HepG2 (cell line): ENCODE results near the gene PGK1. TPM values are rescaled to one million over a fixed set of nuclear protein-coding genes. Genes with fewer than 3 reads are reported as not detected.
"Not testable (repeated sequence)": the region's sequence is repeated elsewhere in the genome, so short reads cannot be mapped to it uniquely, and the experiment has no call there.

ENCODE experiments used
- ATAC-seq: fragments of 200-7000 bp; cut with Tn5 transposase; 3 replicates; pipeline ENCODE4 v1.9.1; 2020; ENCODE audit warnings: mild to moderate bottlenecking, moderate library complexity
- BruUV-seq: library from RNA; stranded (reverse); fragments of 400-500 nt; replicated peaks from 2 replicates; lab custom pipeline; 2021; lab: Mats Ljungman, UMichigan
- CTCF ChIA-PET: fragments of 300-600 bp; formaldehyde crosslinking; extraction: SDS; loops from one replicate; lab custom pipeline; 2021; ENCODE audit warnings: low total read pairs, inconsistent platforms, low intra/inter-chr PET ratio; lab: Yijun Ruan, JAX
- POLR2A ChIA-PET: fragments of 350-600 bp; sonication (Branson Sonifier 250); formaldehyde crosslinking; loops from one replicate; lab custom pipeline; 2020; ENCODE audit warnings: antibody characterized with exemption, inconsistent platforms; lab: Yijun Ruan, JAX
- DNase-seq: peaks from one replicate; pipeline ENCODE4 v3.0.0-alpha.2; 2015; ENCODE audit warnings: low spot score
- FAIRE-seq: peaks from 3 replicates; lab custom pipeline; 2011; peaks lifted over from hg19 to GRCh38; lab: Jason Lieb, UNC
- H2AFZ ChIP-seq: one replicate; pipeline ENCODE4 v1.6.1; 2011; ENCODE audit warnings: low read length, inconsistent platforms
- H3K27ac ChIP-seq: fragments of 300-600 bp; 3 replicates; pipeline ENCODE4 v1.8.0; 2011; ENCODE audit warnings: mixed run types, mild to moderate bottlenecking, mixed read lengths, low read length, inconsistent platforms; ENCODE audit not compliant: insufficient read depth; ENCODE audit errors: extremely low read length
- H3K27me3 ChIP-seq, 2 experiments: fragments of 200-600 bp in 1 of 2; 2 replicates in 1 of 2; 3 replicates in 1 of 2; pipeline versions ENCODE4 v1.6.0 to v1.8.0; 2011; ENCODE audit warnings: low read length in 2 of 2, mild to moderate bottlenecking in 2 of 2, moderate library complexity in 2 of 2, inconsistent platforms in 1 of 2; ENCODE audit not compliant: insufficient read depth in 2 of 2, control insufficient read depth in 1 of 2
- H3K36me3 ChIP-seq, 2 experiments: fragments of 200-600 bp in 1 of 2; replicated peaks in 1 of 2; 2 replicates in 1 of 2; 3 replicates in 1 of 2; pipeline versions ENCODE4 v1.5.1 to v1.8.0; 2011; ENCODE audit warnings: low read length in 2 of 2, inconsistent platforms in 1 of 2; ENCODE audit not compliant: insufficient read depth in 2 of 2, control insufficient read depth in 1 of 2
- H3K4me1 ChIP-seq: 2 replicates; pipeline ENCODE4 v1.5.1; 2012; ENCODE audit warnings: low read length, inconsistent platforms; ENCODE audit not compliant: insufficient read depth
- H3K4me2 ChIP-seq: 2 replicates; pipeline ENCODE4 v1.6.0; 2011; ENCODE audit warnings: low read depth, low read length, inconsistent platforms
- H3K4me3 ChIP-seq, 3 experiments: fragments of 200-600 bp in 1 of 3; sonication (generic), shearing (Covaris generic) in 1 of 3; replicated peaks in 1 of 3; 2 replicates each; pipeline ENCODE4 v1.5.1; 2011 to 2016; ENCODE audit warnings: low read length in 3 of 3, inconsistent platforms in 2 of 3, low read depth in 2 of 3, mild to moderate bottlenecking in 2 of 3, control low read depth in 1 of 3, mixed read lengths in 1 of 3; ENCODE audit not compliant: insufficient read depth in 1 of 3
- H3K79me2 ChIP-seq: one replicate; pipeline ENCODE4 v1.6.1; 2011; ENCODE audit warnings: low read length, inconsistent platforms; ENCODE audit not compliant: insufficient read depth
- H3K9ac ChIP-seq: 2 replicates; pipeline ENCODE4 v1.6.0; 2011; ENCODE audit warnings: mild to moderate bottlenecking, low read depth, low read length, inconsistent platforms; ENCODE audit not compliant: insufficient read depth
- H3K9me3 ChIP-seq: 2 replicates; pipeline ENCODE4 v1.5.1; 2012; ENCODE audit warnings: mild to moderate bottlenecking, low read length
- H4K20me1 ChIP-seq: 2 replicates; pipeline ENCODE4 v1.6.0; 2011; ENCODE audit warnings: inconsistent platforms, mild to moderate bottlenecking, low read length, moderate library complexity; ENCODE audit not compliant: insufficient read depth
- ATM ChIP-seq: fragments of 450-650 bp; IDR thresholded peaks from 2 replicates; pipeline ENCODE4 v1.7.1; 2017; ENCODE audit warnings: mild to moderate bottlenecking, borderline replicate concordance
- EEA1 ChIP-seq: sonication (generic); formaldehyde crosslinking; IDR thresholded peaks from 2 replicates; pipeline ENCODE4 v1.5.1; 2020; ENCODE audit warnings: mild to moderate bottlenecking, missing genetic modification reagents, borderline replicate concordance
- SP2 ChIP-seq: sonication (generic); formaldehyde crosslinking; IDR thresholded peaks from 2 replicates; pipeline ENCODE4 v1.5.1; 2020; ENCODE audit warnings: mild to moderate bottlenecking, missing genetic modification reagents
- ZBTB7A ChIP-seq: sonication (generic); formaldehyde crosslinking; IDR thresholded peaks from 2 replicates; pipeline ENCODE4 v1.8.0; 2022; ENCODE audit warnings: mild to moderate bottlenecking, missing genetic modification reagents
- WGBS: methylation state at CpG from one replicate; pipeline ENCODE4 v1.1.6; 2017; ENCODE audit warnings: low lambda C conversion rate; 5-methylcytosine and 5-hydroxymethylcytosine counted together
- in situ Hi-C: cut with HindIII; loops from 2 replicates; pipeline ENCODE4 v1.10.0; 2017; ENCODE audit warnings: low pct_unique_long_range_greater_than_20kb; ENCODE audit not compliant: extremely low pct_ligation_motif_present
- intact Hi-C: fragments of 100-400 bp; cut with micrococcal nuclease; formaldehyde crosslinking; loops from one replicate; pipeline ENCODE4 v1.10.0; 2022; ENCODE audit not compliant: unreplicated experiment
- polyA plus RNA-seq, 8 experiments: library from polyadenylated mRNA; depleted of rRNA in 3 of 8; stranded (reverse) in 7 of 8; unstranded in 1 of 8; fragments of >200 nt; fragmentation: Illumina TruSeq in 4 of 8; extraction: Trizol in 4 of 8; gene quantifications; 2 replicates each; pipeline versions ENCODE4 v1.2.1 to v1.2.3, GENCODE V29; 2011 to 2016; ENCODE audit warnings: low read depth in 4 of 8, missing spikeins in 1 of 8, mixed read lengths in 1 of 8; ENCODE audit not compliant: insufficient read depth in 1 of 8
- total RNA-seq, 5 experiments: library from RNA; depleted of rRNA; stranded (reverse); fragments of >200 nt; fragmentation: Illumina TruSeq; extraction: Trizol; gene quantifications; 2 replicates each; pipeline ENCODE4 v1.2.3, GENCODE V29; 2016; ENCODE audit warnings: low read depth in 1 of 5
- TF ChIP-seq, protein P1 (sequence below): sonication (generic); formaldehyde crosslinking; IDR thresholded peaks from 2 replicates; pipeline ENCODE4 v1.5.0; 2020; ENCODE audit warnings: missing genetic modification reagents
- TF ChIP-seq, protein P2 (sequence below): sonication (generic); formaldehyde crosslinking; IDR thresholded peaks from 2 replicates; pipeline ENCODE4 v1.8.1; 2023; ENCODE audit warnings: missing genetic modification reagents, inconsistent platforms, borderline replicate concordance
- TF ChIP-seq, protein P3 (sequence below): sonication (generic); formaldehyde crosslinking; IDR thresholded peaks from 2 replicates; pipeline ENCODE4 v1.9.0; 2021; ENCODE audit warnings: missing genetic modification reagents, mild to moderate bottlenecking, borderline replicate concordance
- TF ChIP-seq, protein P4 (sequence below): IDR thresholded peaks from 2 replicates; pipeline ENCODE4 v1.6.1; 2016; ENCODE audit warnings: missing genetic modification reagents, missing compliant biosample characterization

PGK1 gene
- total and polyA plus RNA-seq, 2 of the 13 experiments (the other 11 are each of a cell fraction or from before 2014, with no cell fraction given) = 325 to 1,274 TPM

DNA sequence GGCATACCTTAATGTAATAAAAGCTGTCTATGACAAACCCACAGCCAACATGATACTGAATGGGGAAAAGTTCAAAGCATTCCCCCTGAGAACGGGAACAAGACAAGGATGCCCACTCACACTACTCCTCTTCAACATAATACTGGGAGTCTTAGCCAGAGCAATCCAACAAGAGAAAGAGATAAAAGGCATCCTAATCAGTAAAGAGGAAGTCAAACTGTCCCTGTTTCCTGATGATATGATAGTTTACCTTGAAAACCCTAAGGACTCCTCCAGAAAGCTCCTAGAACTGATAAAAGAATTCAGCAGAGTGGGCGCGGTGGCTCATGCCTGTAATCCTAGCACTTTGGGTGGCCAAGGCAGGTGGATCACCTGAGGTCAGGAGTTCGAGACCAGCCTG lies 59.1 kb downstream of the PGK1 start:
- POLR2A ChIA-PET, DNase-seq, H3K9me3 ChIP-seq, H3K36me3 ChIP-seq, H4K20me1 ChIP-seq, FAIRE-seq, H3K4me1 ChIP-seq, H3K4me2 ChIP-seq, H3K27ac ChIP-seq, H3K4me3 ChIP-seq, intact Hi-C loops, H2AFZ ChIP-seq, ATAC-seq, H3K79me2 ChIP-seq, H3K9ac ChIP-seq, BruUV-seq, CTCF ChIA-PET, in situ Hi-C loops, H3K27me3 ChIP-seq: not testable (repeated sequence)
- WGBS = 0% methylated on average over 1 of the region's 4 CpGs

DNA sequence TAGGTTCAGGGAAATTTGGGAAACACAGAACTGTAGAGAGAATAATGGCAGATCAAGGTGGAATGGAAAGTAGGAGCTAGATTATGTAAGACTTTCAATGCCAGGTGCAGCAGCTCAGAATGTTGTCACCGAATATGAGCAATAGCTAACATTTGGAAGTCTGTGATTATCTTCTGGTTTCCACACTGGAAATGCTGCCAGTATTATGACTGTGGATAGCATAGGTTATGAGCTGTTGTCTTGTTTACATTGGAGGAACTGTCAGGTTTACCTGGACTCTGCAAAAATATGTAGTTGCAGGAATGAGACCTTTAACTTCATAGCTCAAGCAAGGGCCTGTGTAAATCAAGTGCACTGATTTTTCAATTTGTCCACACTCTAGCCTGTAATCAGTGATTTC lies 61.4 kb downstream of the PGK1 start:
- Histone ChIP-seq H3K4me2 (no peak overlapping the region), H2AFZ (no peak overlapping the region), H3K79me2 (no peaks in the 10 kb centered on the region), H3K36me3 (no peaks in the 10 kb centered on the region), H3K4me1 (no peaks in the 10 kb centered on the region), H3K9me3 (no peaks in the 10 kb centered on the region), H4K20me1 (no peaks in the 10 kb centered on the region), H3K27me3 (no peaks in the 10 kb centered on the region), H3K9ac (no peak overlapping the region), H3K27ac (no peak overlapping the region), H3K4me3 (no peak overlapping the region)
- DNase-seq (no peak), ATAC-seq (no peak), FAIRE-seq (no peak)
- 71% methylated on average over 1 of the region's 1 CpG for WGBS
- BruUV-seq = no TSS peak
- ChIA-PET CTCF (no interaction called here), POLR2A (no interaction called here)
- in situ Hi-C loops = no loop called here
- TF ChIP-seq, protein P1, sequence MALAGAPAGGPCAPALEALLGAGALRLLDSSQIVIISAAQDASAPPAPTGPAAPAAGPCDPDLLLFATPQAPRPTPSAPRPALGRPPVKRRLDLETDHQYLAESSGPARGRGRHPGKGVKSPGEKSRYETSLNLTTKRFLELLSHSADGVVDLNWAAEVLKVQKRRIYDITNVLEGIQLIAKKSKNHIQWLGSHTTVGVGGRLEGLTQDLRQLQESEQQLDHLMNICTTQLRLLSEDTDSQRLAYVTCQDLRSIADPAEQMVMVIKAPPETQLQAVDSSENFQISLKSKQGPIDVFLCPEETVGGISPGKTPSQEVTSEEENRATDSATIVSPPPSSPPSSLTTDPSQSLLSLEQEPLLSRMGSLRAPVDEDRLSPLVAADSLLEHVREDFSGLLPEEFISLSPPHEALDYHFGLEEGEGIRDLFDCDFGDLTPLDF = no peak
- TF ChIP-seq, protein P2, sequence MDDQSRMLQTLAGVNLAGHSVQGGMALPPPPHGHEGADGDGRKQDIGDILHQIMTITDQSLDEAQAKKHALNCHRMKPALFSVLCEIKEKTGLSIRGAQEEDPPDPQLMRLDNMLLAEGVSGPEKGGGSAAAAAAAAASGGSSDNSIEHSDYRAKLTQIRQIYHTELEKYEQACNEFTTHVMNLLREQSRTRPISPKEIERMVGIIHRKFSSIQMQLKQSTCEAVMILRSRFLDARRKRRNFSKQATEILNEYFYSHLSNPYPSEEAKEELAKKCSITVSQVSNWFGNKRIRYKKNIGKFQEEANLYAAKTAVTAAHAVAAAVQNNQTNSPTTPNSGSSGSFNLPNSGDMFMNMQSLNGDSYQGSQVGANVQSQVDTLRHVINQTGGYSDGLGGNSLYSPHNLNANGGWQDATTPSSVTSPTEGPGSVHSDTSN = no peak
- no peak for TF ChIP-seq ATM
- no peak for TF ChIP-seq SP2
- TF ChIP-seq, protein P3, sequence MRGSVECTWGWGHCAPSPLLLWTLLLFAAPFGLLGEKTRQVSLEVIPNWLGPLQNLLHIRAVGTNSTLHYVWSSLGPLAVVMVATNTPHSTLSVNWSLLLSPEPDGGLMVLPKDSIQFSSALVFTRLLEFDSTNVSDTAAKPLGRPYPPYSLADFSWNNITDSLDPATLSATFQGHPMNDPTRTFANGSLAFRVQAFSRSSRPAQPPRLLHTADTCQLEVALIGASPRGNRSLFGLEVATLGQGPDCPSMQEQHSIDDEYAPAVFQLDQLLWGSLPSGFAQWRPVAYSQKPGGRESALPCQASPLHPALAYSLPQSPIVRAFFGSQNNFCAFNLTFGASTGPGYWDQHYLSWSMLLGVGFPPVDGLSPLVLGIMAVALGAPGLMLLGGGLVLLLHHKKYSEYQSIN (CRISPR knock-in tag) = no peak
- TF ChIP-seq EEA1 (CRISPR knock-in tag) = no peak
- TF ChIP-seq ZBTB7A (CRISPR knock-in tag) = no peak
- TF ChIP-seq, protein P4, sequence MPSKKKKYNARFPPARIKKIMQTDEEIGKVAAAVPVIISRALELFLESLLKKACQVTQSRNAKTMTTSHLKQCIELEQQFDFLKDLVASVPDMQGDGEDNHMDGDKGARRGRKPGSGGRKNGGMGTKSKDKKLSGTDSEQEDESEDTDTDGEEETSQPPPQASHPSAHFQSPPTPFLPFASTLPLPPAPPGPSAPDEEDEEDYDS = no peak
- intact Hi-C loops = no loop called here
